HepG2 (cell line): Measurements from ENCODE around the gene MLANA. TPM values are rescaled to one million over a fixed set of nuclear protein-coding genes. Genes with fewer than 3 reads are reported as not detected.

Experiments used
- BHLHE40 ChIP-seq: IDR thresholded peaks from 2 replicates; pipeline ENCODE4 v1.6.1; 2011; ENCODE audit warnings: low read length, improper control_type of control experiment
- KLF16 ChIP-seq, 2 experiments: sonication (generic) in 1 of 2; formaldehyde crosslinking in 1 of 2; IDR thresholded peaks; 2 replicates each; pipeline versions ENCODE4 v1.6.1 to v1.8.0; 2016 to 2023; ENCODE audit warnings: missing genetic modification reagents in 2 of 2, missing compliant biosample characterization in 1 of 2
- PHF8 ChIP-seq: sonication (generic); formaldehyde crosslinking; IDR thresholded peaks from 2 replicates; pipeline ENCODE4 v1.5.0; 2020; ENCODE audit warnings: missing genetic modification reagents
- RARG ChIP-seq: sonication (generic); formaldehyde crosslinking; IDR thresholded peaks from 2 replicates; pipeline ENCODE4 v1.4.0; 2020; ENCODE audit warnings: low read depth, mild to moderate bottlenecking, missing genetic modification reagents
- TARDBP ChIP-seq: sonication (generic); formaldehyde crosslinking; IDR thresholded peaks from 2 replicates; pipeline ENCODE4 v1.8.0; 2022; ENCODE audit warnings: mild to moderate bottlenecking, missing genetic modification reagents
- TP53 ChIP-seq: sonication (generic); formaldehyde crosslinking; conservative IDR thresholded peaks from 2 replicates; pipeline ENCODE4 v1.4.0; 2020; ENCODE audit warnings: missing genetic modification reagents
- ZBTB37 ChIP-seq: sonication (generic); formaldehyde crosslinking; IDR thresholded peaks from 2 replicates; pipeline ENCODE4 v1.4.0; 2020; ENCODE audit warnings: mild to moderate bottlenecking, missing genetic modification reagents
- ZMAT5 ChIP-seq: sonication (generic); formaldehyde crosslinking; IDR thresholded peaks from 2 replicates; pipeline ENCODE4 v1.5.0; 2020; ENCODE audit warnings: mild to moderate bottlenecking, low read depth, missing genetic modification reagents, borderline replicate concordance
- ZNF574 ChIP-seq: sonication (generic); formaldehyde crosslinking; IDR thresholded peaks from 2 replicates; pipeline ENCODE4 v1.4.0; 2020; ENCODE audit warnings: missing genetic modification reagents
- polyA plus RNA-seq, 8 experiments: library from polyadenylated mRNA; depleted of rRNA in 3 of 8; stranded (reverse) in 7 of 8; unstranded in 1 of 8; fragments of >200 nt; fragmentation: Illumina TruSeq in 4 of 8; extraction: Trizol in 4 of 8; gene quantifications; 2 replicates each; pipeline versions ENCODE4 v1.2.1 to v1.2.3, GENCODE V29; 2011 to 2016; ENCODE audit warnings: low read depth in 4 of 8, missing spikeins in 1 of 8, mixed read lengths in 1 of 8; ENCODE audit not compliant: insufficient read depth in 1 of 8
- total RNA-seq, 5 experiments: library from RNA; depleted of rRNA; stranded (reverse); fragments of >200 nt; fragmentation: Illumina TruSeq; extraction: Trizol; gene quantifications; 2 replicates each; pipeline ENCODE4 v1.2.3, GENCODE V29; 2016; ENCODE audit warnings: low read depth in 1 of 5
- TF ChIP-seq, protein P1 (sequence below): sonication (generic); formaldehyde crosslinking; IDR thresholded peaks from 2 replicates; pipeline ENCODE4 v1.4.0; 2020; ENCODE audit warnings: missing genetic modification reagents; ENCODE audit errors: not compliant biosample characterization

The MLANA gene
- total and polyA plus RNA-seq, 2 of the 13 experiments (the other 11 are each of a cell fraction or from before 2014, with no cell fraction given) = 0.11 to 0.18 TPM

DNA sequence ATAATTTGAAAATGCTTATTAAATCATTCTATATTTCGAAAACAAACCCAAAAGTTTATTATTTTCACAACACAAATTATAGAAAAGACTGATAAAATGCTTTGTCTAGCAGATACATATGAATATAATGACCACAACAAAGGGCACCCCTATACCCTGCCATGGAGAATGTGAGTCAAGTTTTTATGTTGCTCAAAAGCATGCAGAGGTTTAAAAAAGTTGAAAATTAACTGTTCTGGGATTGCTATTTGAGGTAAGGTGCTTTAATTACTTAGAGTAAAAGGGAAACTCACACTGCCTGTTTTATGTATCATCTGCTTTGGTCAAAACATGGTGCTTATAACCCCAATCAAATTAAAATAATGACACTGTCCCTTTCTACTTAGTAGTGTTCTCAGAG is 41.0 kb downstream of the MLANA start (continued):
- TF ChIP-seq ZMAT5 (no peak), TARDBP (CRISPR knock-in tag) (no peak), RARG (CRISPR knock-in tag) (no peak), ZBTB37 (CRISPR knock-in tag) (no peak), ZNF574 (CRISPR knock-in tag) (no peak), PHF8 (no peak), TP53 (CRISPR knock-in tag) (no peak), KLF16 (CRISPR knock-in tag; IDR thresholded peaks at IDR 0.05) (no peak), BHLHE40 (no peak)
- TF ChIP-seq, protein P1, sequence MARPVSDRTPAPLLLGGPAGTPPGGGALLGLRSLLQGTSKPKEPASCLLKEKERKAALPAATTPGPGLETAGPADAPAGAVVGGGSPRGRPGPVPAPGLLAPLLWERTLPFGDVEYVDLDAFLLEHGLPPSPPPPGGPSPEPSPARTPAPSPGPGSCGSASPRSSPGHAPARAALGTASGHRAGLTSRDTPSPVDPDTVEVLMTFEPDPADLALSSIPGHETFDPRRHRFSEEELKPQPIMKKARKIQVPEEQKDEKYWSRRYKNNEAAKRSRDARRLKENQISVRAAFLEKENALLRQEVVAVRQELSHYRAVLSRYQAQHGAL = no peak
